GM10847 (cell line): Measurements from ENCODE around the gene IGDCC3.

ENCODE experiments used
- POLR2A ChIP-seq: IDR thresholded peaks from 2 replicates; pipeline ENCODE4 v1.6.1; 2011; ENCODE audit not compliant: insufficient read length; ENCODE audit errors: extremely low read depth

The IGDCC3 gene

DNA sequence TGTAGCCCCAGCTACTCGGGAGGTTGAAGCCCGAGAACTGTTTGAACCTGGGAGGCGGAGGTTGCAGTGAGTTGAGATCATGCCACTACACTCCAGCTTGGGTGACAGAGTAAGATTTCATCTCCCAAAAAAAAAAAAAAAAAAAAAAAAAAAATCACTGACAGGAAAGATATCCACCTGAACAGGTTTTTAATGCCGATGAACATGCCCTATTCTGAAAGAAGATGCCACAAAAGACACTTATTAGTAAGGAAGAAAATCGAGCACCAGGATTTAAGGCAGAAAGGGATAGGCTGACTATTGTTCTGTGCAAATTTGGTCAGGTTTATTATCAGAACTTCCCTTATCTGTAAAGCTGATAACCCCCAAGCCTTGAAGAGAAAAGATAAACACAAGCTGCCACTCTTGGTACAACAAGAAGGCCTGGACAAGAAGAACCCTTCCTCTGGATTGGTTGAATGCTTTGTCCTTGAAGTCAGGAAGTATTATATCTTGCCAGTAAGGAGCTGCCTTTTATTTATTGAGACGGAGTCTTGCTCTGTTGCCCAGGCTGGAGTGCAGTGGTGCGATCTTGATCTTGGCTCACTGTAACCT is 88.4 kb downstream of the IGDCC3 start:
- TF ChIP-seq POLR2A = no peak

GRCh38 chr15:65287520-65287855 is 90.3 kb downstream of the IGDCC3 start:
- TF ChIP-seq POLR2A = no peak

DNA sequence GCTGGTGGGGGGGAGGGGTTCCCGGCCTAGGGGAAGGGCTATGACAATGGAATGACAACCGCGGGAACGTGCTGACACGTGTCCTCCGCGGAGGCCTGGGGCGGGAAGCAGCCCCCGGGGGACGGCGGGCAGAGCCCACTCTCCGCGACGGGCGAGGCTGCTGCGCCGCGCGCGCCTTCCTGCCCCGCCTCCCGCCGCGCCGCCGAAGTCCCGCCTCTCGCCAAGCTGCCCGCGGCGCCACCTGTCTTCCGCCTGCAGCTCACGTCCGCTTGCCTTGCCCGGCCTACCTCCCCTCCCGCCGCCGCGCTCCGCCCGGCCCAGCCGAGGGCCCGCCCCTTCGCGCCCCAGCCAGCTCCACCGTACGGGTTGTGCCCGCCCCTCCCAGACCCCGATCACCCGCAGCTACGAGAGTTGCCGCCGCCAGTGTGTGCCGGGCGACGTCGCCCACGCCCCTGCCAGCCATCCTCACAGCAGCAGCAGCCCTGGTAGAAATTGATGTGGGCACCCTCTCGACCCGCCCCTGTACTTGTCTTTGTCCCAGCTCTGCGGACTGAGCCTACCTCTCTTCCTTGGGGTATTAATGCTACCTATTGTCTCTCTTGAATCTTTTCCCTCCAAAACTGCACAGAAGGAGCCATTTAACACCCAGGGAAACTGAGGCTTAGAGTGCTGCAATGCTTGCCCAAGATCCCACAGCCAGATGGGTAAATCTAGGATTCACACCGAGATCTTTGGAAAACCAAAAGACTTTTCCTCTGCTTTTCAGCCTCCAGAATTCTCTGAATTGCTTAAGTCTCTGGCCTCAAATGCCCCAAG is 90.9 kb downstream of the IGDCC3 start, which contains the start of gene PARP16:
Gene PARP16, minus strand, starts transcription at position 180 of the 816 bp plus-strand sequence. CDS start 457 bp downstream, outside the sequence.
- TF ChIP-seq POLR2A = peak; percentile 76

DNA sequence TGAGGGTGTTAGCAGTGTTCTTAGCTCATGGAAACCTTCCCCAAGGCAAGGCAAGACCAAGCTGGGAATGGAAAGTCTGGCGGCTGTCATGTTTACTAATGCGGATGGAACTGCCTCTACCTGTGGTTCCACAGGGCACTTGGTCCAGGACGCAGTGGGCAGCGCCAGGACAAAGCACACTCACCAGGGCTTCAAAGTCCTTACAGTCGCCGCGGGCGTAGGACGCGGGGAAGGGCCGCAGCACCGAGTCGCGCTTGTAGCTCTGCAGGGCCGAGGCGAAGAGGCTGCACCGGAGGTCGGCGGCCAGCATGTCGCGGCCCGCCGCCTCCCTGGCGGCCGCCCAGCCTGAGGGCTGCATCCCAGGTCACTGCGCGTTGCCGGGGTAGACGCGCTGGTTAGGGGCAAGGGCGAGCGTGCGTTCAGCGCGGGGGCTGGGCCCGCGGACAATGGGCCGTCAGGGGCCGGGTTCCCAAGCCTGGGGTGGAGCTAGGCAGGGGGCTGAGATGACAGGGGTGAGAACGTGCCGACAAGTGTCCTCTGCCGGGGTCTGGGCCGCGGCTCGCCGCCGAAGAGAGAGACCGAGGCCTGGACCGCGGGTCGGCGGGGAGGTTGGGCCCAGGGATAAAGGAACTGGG is 91.6 kb downstream of the IGDCC3 start:
- TF ChIP-seq POLR2A = no peak

- no peak for TF ChIP-seq POLR2A
These were observed 92.3 kb downstream of the IGDCC3 start for GRCh38 chr15:65285291-65286068.

GRCh38 chr15:65278480-65278879 is 99.3 kb downstream of the IGDCC3 start:
- TF ChIP-seq POLR2A = no peak
